HG03064 (cell line): ENCODE data around the gene CD248.
"Not testable (repeated sequence)": the region's sequence is repeated elsewhere in the genome, so short reads cannot be mapped to it uniquely, and the experiment has no call there.

Experiments
- ATAC-seq: cut with Tn5 transposase; IDR thresholded peaks from one replicate; pipeline ENCODE4 v1.9.1; 2021; ENCODE audit warnings: low read depth; ENCODE audit not compliant: unreplicated experiment

CD248 gene

GRCh38 chr11:66316849-66317251 lies at the start of gene CD248:
Gene CD248 (minus strand): TSS chr11:66317044. CDS start chr11:66317027, 17 bp downstream.
- ATAC-seq: no peak

DNA sequence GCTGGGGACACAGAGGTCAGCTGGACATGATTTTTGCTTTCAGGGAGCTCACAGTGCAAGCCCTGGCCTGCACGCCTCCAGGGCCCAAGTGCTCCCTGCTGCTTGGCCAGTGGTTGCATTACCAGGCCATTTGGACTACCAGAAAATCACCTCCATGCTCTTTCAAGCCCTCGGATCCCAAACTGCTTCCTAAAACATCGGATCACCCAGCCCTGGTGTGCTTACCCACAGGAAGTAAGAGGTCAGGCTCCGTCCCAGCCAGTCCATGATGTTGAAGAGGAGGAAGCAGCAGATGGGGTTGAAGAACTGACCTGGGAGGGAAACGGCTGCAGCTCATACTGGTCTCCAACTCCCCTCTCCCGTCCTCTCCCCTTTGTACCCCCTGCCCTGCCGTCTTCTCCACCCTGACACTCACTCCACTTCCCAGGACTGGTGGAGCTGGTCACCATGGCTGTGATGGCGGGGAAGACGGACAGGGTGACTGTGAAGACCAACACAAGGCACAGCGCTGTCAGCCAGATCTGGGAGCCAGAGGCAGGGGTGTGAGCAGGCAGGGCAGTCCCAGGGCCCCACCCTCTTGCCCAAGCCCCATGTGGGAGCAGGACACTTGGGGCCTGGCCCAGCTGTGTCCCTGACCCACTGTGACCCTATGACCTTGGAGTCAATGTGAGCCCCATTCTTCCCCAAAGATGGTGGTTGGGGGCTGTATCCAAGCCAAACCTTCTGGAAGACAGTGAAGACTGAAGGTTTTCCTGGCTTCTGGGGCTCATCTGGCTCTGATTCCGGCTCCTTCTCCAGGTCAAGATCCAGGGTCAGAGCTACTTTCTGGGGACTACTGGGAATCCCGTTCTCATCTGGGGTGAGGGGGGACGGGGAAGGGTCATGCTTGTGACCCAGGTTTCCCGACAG lies 49.1 kb upstream of the CD248 start:
- no peak for ATAC-seq

DNA sequence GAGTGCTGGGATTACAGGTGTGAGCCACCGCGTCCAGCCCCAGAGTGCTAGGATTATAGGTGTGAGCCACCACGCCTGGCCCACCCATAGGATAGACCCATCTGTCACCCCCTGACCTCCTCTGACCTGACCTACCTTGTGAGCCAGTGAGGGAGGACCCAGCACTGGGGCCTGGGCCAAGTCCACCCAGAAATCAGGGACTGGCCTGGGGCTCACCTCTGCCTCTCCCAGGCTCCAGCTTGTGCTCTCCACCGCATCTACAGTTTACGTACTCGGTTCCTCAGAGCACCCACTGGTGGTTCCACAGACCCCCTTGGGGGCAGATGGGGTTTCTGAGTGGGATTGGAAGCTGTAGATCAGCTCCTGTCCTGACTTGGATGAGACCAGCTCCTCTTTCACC lies 48.3 kb upstream of the CD248 start:
- ATAC-seq: no peak

GRCh38 chr11:66363805-66364535 lies 47.1 kb upstream of the CD248 start:
- no peak for ATAC-seq

DNA sequence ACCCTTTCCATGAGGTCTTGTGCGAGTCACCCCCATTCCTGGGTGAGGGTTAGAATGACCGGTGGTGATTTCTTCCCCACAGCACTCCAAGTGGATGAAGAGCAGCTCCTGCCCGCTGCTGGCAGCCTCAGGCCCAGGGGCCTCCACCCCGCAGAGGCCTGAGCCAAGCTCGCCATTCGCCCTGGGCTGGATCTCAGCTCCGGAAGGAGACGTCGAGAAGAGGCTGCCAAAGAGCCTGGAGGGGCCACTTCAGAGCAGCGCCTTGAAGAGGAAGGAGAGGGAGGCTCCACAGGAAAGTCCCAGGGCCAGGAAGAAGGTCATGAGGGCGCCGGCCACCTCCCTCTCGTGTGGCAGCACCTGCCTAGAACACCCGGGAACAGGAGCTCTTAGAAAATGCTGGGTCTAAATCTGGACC lies 46.4 kb upstream of the CD248 start:
- no peak for ATAC-seq

DNA sequence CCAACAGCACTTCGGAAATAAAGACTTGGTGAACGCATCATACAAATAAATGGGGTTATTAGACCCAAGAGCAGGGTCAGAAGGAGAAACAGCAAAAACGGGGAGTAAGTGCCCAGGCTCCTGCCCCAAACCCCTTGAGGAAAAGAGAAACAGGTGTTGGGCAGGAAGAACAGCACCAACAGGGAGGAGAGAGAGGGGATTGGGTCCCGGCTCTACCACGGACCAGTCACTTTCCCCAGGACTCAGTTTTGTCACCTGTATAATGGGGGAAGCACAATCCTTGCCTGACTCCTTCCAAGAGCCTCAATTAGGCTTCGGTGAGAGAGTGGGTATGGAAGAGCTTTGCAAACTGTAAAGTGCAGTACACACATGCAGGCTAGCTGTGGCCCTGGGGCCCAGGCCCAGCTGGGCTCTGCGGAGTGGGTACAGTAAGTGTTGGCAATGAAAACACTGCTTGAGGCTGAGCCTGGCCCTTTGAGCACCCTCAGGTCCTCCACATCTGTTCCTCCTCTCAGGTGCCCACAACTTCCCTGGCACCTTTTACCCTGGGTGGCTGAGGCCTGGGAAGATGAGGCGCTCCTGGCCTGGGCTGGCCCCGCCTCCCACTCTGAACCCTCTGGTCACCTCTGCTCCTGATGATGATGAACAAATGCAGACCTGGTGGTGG lies 45.8 kb upstream of the CD248 start:
- no peak for ATAC-seq

GRCh38 chr11:66361502-66361941 lies 44.7 kb upstream of the CD248 start:
- ATAC-seq: no peak

DNA sequence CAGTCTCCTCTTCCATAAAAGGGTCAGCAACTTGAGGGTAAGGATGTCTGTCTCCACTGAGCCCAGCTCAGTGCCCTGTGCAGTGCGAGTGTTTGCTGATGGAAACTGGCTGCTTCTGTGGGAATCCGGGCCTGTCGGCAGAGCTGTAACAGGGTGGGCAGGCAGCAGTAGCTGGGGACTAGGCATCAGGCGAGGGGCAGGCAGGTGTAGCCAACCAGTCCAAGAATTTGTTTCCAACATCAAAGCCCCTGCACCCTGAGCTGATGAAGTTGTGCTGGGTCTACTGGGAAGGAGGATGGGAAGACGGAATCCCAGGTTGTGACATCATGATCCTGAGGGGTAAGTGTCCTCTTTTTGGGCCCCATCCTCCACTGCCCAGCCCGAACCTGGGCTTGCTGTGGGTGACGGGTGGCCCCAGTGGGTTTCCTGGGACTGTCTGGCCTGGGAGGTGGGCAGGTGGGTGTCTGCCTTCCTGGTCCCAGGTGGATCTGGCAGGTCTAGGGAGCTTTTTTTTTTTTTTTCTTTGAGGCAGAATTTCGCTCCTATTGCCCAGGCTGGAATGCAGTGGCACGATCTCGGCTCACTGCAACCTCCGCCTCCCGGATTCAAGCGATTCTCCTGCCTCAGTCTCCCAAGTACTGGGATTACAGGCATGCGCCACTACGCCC lies 43.7 kb upstream of the CD248 start:
- no peak for ATAC-seq

DNA sequence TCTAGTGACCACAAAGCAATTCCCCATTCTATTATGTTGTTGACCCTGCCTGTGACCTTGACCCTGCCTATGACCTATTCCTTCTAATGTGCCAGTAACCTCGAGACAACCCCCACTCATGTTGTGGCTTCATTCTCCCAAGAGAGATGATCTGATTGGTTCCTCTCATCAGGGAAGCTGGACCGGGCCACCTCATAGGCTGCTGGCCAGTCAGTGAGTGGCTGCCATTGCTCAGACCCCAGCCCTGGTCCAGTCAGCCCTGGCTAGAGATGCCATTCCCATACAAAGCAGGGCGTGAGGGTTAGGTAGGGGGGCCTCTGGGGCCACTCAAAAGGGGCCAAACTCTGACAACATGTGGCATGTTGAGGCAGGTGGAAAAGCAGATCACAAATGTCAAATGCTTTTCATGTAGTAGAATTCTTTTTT lies 42.8 kb upstream of the CD248 start:
- ATAC-seq: no peak

GRCh38 chr11:66350560-66351235 lies 33.9 kb upstream of the CD248 start:
- not testable (repeated sequence) for ATAC-seq

GRCh38 chr11:66349084-66349386 lies 32.2 kb upstream of the CD248 start:
- ATAC-seq: no peak

GRCh38 chr11:66347425-66348276 lies 30.8 kb upstream of the CD248 start, which contains the start of gene B4GAT1:
Gene B4GAT1 (minus strand): TSS chr11:66347629. CDS start chr11:66347545, 84 bp downstream.
- no peak for ATAC-seq

DNA sequence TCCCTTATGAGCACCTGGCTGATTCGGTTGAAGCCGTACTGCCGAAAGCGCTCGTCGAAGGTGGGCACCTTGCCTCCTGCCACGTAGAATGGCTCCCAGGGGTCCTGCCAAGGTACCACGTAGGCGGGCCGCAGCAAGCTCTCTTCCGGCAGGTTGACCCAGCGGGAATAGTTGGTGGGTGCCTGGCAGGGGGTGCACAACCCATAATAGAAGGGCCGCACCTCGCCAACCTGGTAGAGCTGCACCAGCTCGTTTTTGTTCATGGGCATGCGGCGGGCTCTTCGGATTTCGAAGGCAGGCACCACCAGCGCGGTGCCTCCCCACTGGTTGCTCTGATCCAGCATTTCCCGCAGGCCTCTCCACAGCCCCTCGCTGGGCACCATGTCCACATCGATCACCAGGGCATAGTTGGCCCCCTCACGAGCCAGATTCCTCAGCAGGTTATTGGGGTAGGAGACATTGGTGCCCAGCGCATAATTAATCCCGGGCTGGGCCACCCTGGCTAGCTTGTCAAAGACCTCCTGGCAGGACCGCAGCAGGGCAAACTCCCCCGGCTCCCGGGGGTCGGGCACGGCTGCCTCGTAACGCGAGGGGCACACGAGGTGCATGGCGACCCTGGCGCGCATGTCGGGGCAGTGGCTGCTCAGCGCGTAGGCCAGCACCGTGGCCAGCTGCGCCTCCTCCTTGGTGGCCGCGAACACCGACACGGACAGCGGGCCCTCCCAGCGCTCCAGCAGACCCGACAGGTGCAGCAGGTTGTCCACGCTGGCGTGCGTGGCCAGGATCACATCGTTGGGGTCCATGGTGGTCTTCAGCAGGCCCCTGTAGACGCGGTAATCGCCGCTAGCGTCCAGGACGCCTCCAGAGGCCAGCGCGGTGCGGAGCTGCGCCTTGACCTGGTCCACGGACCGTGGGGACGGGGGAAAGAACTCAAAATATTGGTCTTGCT lies 29.9 kb upstream of the CD248 start:
- no peak for ATAC-seq

DNA sequence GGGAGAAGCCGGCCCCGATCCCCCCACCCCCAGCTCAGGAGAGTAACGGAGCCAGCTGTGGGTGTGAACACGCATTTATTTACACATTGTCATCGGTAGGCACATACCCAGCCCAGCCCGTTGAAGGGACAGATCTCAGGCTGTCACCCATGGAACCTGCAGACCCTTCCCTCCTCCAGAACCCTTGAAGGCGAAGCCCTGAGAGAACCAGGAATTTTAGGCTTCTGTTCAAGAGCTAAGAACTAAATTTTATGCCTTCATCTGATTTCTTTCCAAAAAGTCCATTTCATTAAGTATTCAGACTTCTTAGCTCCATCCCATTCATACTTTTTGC lies 28.4 kb upstream of the CD248 start:
- ATAC-seq: no peak

GRCh38 chr11:66344550-66345315 lies 27.9 kb upstream of the CD248 start, which contains the start of gene BRMS1:
Gene BRMS1 (minus strand): TSS chr11:66345104. CDS start chr11:66342234, 2,870 bp downstream.
- no peak for ATAC-seq

DNA sequence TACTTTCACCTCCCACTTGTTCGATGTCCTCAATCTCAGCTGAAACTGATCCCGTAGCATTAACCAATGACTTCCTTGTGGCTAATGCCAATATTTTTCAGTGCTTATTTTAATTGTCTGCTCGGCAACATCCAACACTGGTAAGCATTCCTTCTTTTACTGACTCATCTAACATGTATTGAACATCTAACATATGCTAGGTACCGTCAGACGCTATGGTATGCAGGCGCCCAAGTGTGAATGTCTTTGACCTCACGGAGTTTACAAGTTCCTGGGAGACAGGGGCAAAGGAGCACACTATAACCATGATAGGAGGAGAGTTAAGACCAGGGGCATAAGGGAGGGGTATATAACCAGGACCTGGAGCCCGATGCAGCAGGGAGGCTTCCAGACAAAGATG lies 26.3 kb upstream of the CD248 start:
- no peak for ATAC-seq

DNA sequence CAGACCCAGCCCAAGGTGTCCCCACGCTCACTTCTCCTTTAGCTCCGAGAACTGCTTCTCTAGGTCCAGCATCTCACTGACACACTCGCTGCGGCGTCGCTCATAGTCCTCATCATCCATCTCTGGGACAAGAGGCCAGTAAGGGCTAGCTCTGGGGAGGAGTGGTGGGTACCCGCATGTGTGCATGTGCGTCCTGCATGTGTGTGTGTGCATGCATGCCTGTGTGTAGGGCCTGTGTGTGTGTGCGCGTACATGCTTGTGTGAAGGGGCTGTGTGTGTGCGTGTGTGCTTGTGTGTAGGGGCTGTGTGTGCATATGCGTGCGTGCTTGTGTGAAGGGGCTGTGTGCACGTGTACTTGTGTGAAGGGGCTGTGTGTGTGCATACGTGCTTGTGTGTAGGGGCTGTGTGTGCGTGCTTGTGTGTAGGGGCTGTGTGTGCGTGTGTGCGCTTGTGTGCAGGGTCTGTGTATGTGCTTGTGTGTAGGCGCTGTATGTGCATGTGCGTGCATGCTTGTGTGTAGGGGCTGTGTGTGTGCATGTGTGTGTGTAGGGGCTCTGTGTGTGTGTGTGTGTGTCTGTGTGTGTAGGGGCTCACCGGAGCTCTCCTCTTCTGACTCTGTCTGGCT lies 24.8 kb upstream of the CD248 start:
- ATAC-seq: no peak
